HCT116 (cell line): ENCODE measurements around the gene PDE6B. TPM values are rescaled to one million over a fixed set of nuclear protein-coding genes. Genes with fewer than 3 reads are reported as not detected.

Source experiments
- ATAC-seq: fragments of 200-7000 bp; cut with Tn5 transposase; 2 replicates; pipeline ENCODE4 v1.9.1; 2020; ENCODE audit warnings: mild to moderate bottlenecking, moderate library complexity
- Bru-seq: library from RNA; stranded (reverse); fragments of 400-500 nt; gene quantifications from one replicate; lab custom pipeline; 2021; lab: Mats Ljungman, UMichigan
- BruChase-seq, 2 experiments: library from RNA; stranded (reverse); fragments of 400-500 nt; gene quantifications; one replicate each; lab custom pipeline; 2021; lab: Mats Ljungman, UMichigan
- BruUV-seq: library from RNA; stranded (reverse); fragments of 400-500 nt; replicated peaks from 2 replicates; lab custom pipeline; 2021; lab: Mats Ljungman, UMichigan
- CTCF ChIA-PET: fragments of 300-600 bp; sonication (Branson Sonifier 250); formaldehyde crosslinking; loops from one replicate; lab custom pipeline; 2021; ENCODE audit warnings: antibody characterized with exemption; lab: Charles Lee
- POLR2A ChIA-PET: fragments of 300-600, 350-600 bp; sonication (Branson Sonifier 250); formaldehyde crosslinking; loops from one replicate; lab custom pipeline; 2021; ENCODE audit warnings: antibody characterized with exemption; lab: Charles Lee
- RAD21 ChIA-PET, 2 experiments: fragments of 300-600 bp; sonication (Branson Sonifier 250); formaldehyde crosslinking; loops; one replicate each; lab custom pipeline; 2023; ENCODE audit warnings: low total read pairs in 2 of 2; ENCODE audit not compliant: uncharacterized antibody in 2 of 2, unreplicated experiment in 2 of 2, low non-redundant PET in 1 of 2; lab: Charles Lee
- DNase-seq: peaks from one replicate; pipeline ENCODE4 v3.0.0-alpha.2; 2010; ENCODE audit warnings: low read depth, low spot score
- H2AFZ ChIP-seq: fragments of 200-600 bp; shearing (Covaris generic), sonication (generic); 2 replicates; pipeline ENCODE4 v1.6.1; 2017; ENCODE audit warnings: low read depth, mixed run types, mixed read lengths, antibody characterized with exemption, low read length; ENCODE audit not compliant: poor library complexity, severe bottlenecking
- H3K27ac ChIP-seq: 2 replicates; pipeline ENCODE4 v1.5.1; 2012; ENCODE audit warnings: low read depth, low read length
- H3K27me3 ChIP-seq: fragments of 200-600 bp; sonication (generic); 2 replicates; pipeline ENCODE4 v1.6.1; 2016; ENCODE audit warnings: mixed run types, low read length, mixed read lengths; ENCODE audit not compliant: insufficient read depth
- H3K36me3 ChIP-seq, 2 experiments: fragments of 200-500 bp in 1 of 2; fragments of 200-600 bp in 1 of 2; sonication (Bioruptor generic) in 1 of 2; sonication (generic) in 1 of 2; 2 replicates each; pipeline versions ENCODE4 v1.5.1 to v1.6.1; 2014 to 2016; ENCODE audit warnings: low read length in 2 of 2, inconsistent platforms in 1 of 2, mixed read lengths in 1 of 2, mixed run types in 1 of 2; ENCODE audit not compliant: insufficient read depth in 2 of 2, control insufficient read depth in 1 of 2
- H3K4me1 ChIP-seq, 2 experiments: fragments of 200-600 bp in 1 of 2; sonication (generic) in 1 of 2; 2 replicates each; pipeline versions ENCODE4 v1.5.1 to v1.6.1; 2012 to 2017; ENCODE audit warnings: low read length in 2 of 2, inconsistent platforms in 1 of 2, mild to moderate bottlenecking in 1 of 2, mixed read lengths in 1 of 2, mixed run types in 1 of 2, moderate library complexity in 1 of 2; ENCODE audit not compliant: insufficient read depth in 2 of 2, control insufficient read depth in 1 of 2
- H3K4me2 ChIP-seq: fragments of 200-600 bp; sonication (generic); 2 replicates; pipeline ENCODE4 v1.6.1; 2017; ENCODE audit warnings: mixed run types, low read length, mixed read lengths
- H3K4me3 ChIP-seq, 2 experiments: fragments of 200-600 bp in 1 of 2; sonication (generic) in 1 of 2; replicated peaks in 1 of 2; 2 replicates each; pipeline ENCODE4 v1.5.1; 2011 to 2016; ENCODE audit warnings: low read length in 2 of 2, control low read depth in 1 of 2, low read depth in 1 of 2, mild to moderate bottlenecking in 1 of 2, mixed read lengths in 1 of 2, mixed run types in 1 of 2
- H3K79me2 ChIP-seq: fragments of 200-600 bp; sonication (generic); 2 replicates; pipeline ENCODE4 v1.6.1; 2017; ENCODE audit warnings: mild to moderate bottlenecking, mixed run types, low read length, moderate library complexity, mixed read lengths; ENCODE audit not compliant: insufficient read depth
- H3K9ac ChIP-seq: fragments of 200-600 bp; sonication (generic); 2 replicates; pipeline ENCODE4 v1.6.1; 2016; ENCODE audit warnings: low read length, mixed read lengths
- H3K9me2 ChIP-seq: fragments of 200-600 bp; sonication (generic), shearing (Covaris generic); 2 replicates; pipeline ENCODE4 v1.6.1; 2017; ENCODE audit warnings: mixed run types, mild to moderate bottlenecking, moderate library complexity; ENCODE audit not compliant: insufficient read depth
- H3K9me3 ChIP-seq, 2 experiments: fragments of 200-500 bp in 1 of 2; fragments of 200-600 bp in 1 of 2; sonication (Bioruptor generic) in 1 of 2; sonication (generic) in 1 of 2; 2 replicates each; pipeline ENCODE4 v1.6.1; 2014 to 2017; ENCODE audit warnings: low read length in 2 of 2, mixed read lengths in 2 of 2, inconsistent platforms in 1 of 2, low read depth in 1 of 2, mild to moderate bottlenecking in 1 of 2, mixed run types in 1 of 2, moderate library complexity in 1 of 2; ENCODE audit not compliant: control insufficient read depth in 1 of 2, insufficient read depth in 1 of 2
- H4K20me1 ChIP-seq: fragments of 200-600 bp; sonication (generic), shearing (Covaris generic); 2 replicates; pipeline ENCODE4 v1.6.1; 2017; ENCODE audit warnings: mixed run types, mild to moderate bottlenecking, moderate library complexity; ENCODE audit not compliant: insufficient read depth
- CBX3 ChIP-seq: IDR thresholded peaks from 2 replicates; pipeline ENCODE4 v1.6.1; 2012; ENCODE audit warnings: low read depth
- CEBPB ChIP-seq: IDR thresholded peaks from 2 replicates; pipeline ENCODE4 v1.6.1; 2012; ENCODE audit warnings: low read depth
- CTCF ChIP-seq, 3 experiments: fragments of 200-600 bp in 1 of 3; sonication (generic) in 1 of 3; IDR thresholded peaks in 2 of 3; conservative IDR thresholded peaks in 1 of 3; 2 replicates each; pipeline ENCODE4 v1.5.1; 2012 to 2017; ENCODE audit warnings: low read depth in 2 of 3, low read length in 2 of 3, antibody characterized with exemption in 1 of 3, borderline replicate concordance in 1 of 3, control low read depth in 1 of 3, mild to moderate bottlenecking in 1 of 3, mixed read lengths in 1 of 3, mixed run types in 1 of 3, moderate library complexity in 1 of 3; ENCODE audit not compliant: insufficient read depth in 1 of 3
- EGR1 ChIP-seq: IDR thresholded peaks from 2 replicates; pipeline ENCODE4 v1.6.1; 2012; ENCODE audit warnings: low read depth
- ELF1 ChIP-seq: IDR thresholded peaks from 2 replicates; pipeline ENCODE4 v1.6.1; 2012; ENCODE audit warnings: low read depth, borderline replicate concordance
- EZH2 ChIP-seq: fragments of 200-600 bp; sonication (generic); IDR thresholded peaks from 2 replicates; pipeline ENCODE4 v1.6.1; 2017; ENCODE audit warnings: antibody characterized with exemption, mixed run types
- EZH2phosphoT487 ChIP-seq: fragments of 200-600 bp; IDR thresholded peaks from 2 replicates; pipeline ENCODE4 v1.6.1; 2018; ENCODE audit warnings: antibody characterized with exemption, borderline replicate concordance
- JUND ChIP-seq: IDR thresholded peaks from 2 replicates; pipeline ENCODE4 v1.6.1; 2012
- MAX ChIP-seq: IDR thresholded peaks from 2 replicates; pipeline ENCODE4 v1.6.1; 2012
- POLR2A ChIP-seq: IDR thresholded peaks from 2 replicates; pipeline ENCODE4 v1.7.0; 2011; ENCODE audit warnings: borderline replicate concordance; ENCODE audit not compliant: insufficient read depth, insufficient read length; ENCODE audit errors: extremely low read depth
- POLR2AphosphoS5 ChIP-seq: IDR thresholded peaks from 2 replicates; pipeline ENCODE4 v1.6.1; 2011; ENCODE audit warnings: mild to moderate bottlenecking, low read depth, low read length, moderate library complexity
- RAD21 ChIP-seq: IDR thresholded peaks from 2 replicates; pipeline ENCODE4 v1.6.1; 2012; ENCODE audit warnings: low read depth, mild to moderate bottlenecking
- SIN3A ChIP-seq: IDR thresholded peaks from 2 replicates; pipeline ENCODE4 v1.6.1; 2012; ENCODE audit warnings: low read depth
- SP1 ChIP-seq: IDR thresholded peaks from 2 replicates; pipeline ENCODE4 v1.6.1; 2012; ENCODE audit warnings: low read depth
- SRF ChIP-seq: IDR thresholded peaks from 2 replicates; pipeline ENCODE4 v1.6.1; 2012; ENCODE audit warnings: low read depth
- TCF7L2 ChIP-seq: IDR thresholded peaks from 2 replicates; pipeline ENCODE4 v1.7.0; 2011; ENCODE audit warnings: borderline replicate concordance, inconsistent platforms; ENCODE audit not compliant: insufficient read depth, insufficient read length; ENCODE audit errors: extremely low read depth
- YY1 ChIP-seq: IDR thresholded peaks from 2 replicates; pipeline ENCODE4 v1.6.1; 2011; ENCODE audit warnings: low read length, low read depth, moderate library complexity, mild to moderate bottlenecking; ENCODE audit not compliant: insufficient replicate concordance; ENCODE audit errors: extremely low read depth
- ZFX ChIP-seq: fragments of 450-650 bp; IDR thresholded peaks from 2 replicates; pipeline ENCODE4 v1.6.1; 2017
- intact Hi-C: fragments of 100-400 bp; cut with micrococcal nuclease; formaldehyde crosslinking; loops from 2 replicates; pipeline ENCODE4 v1.10.0; 2022
- long read RNA-seq: library from polyadenylated mRNA; unstranded; transcript quantifications from one replicate; pipeline ENCODE4 v2.0.0, GENCODE V29; 2021; ENCODE audit not compliant: unreplicated experiment
- polyA plus RNA-seq: library from polyadenylated mRNA; unstranded; fragments of >200 nt; gene quantifications from 2 replicates; pipeline ENCODE4 v1.2.1, GENCODE V29; 2012; ENCODE audit warnings: missing spikeins
- total RNA-seq: library from RNA; stranded (reverse); gene quantifications from one replicate; pipeline ENCODE4 v1.2.1, GENCODE V29; 2021; ENCODE audit not compliant: unreplicated experiment
- TF ChIP-seq, protein P1 (sequence below): IDR thresholded peaks from 2 replicates; pipeline ENCODE4 v1.6.1; 2012; ENCODE audit warnings: low read depth
- TF ChIP-seq, protein P2 (sequence below): IDR thresholded peaks from 2 replicates; pipeline ENCODE4 v1.6.1; 2012

Gene PDE6B
- total RNA-seq, result not detected
- polyA plus RNA-seq, result 0.02 and 0.03 TPM in 2 replicates
- Bru-seq, nascent RNA, result percentile 2 among the genes with signal in this experiment
- not detected for BruChase-seq, experiment 1, labeled RNA remaining after a 6-hour chase
- not detected for BruChase-seq, experiment 2, labeled RNA remaining after a 2-hour chase
- long read RNA-seq, result 0 reads

DNA sequence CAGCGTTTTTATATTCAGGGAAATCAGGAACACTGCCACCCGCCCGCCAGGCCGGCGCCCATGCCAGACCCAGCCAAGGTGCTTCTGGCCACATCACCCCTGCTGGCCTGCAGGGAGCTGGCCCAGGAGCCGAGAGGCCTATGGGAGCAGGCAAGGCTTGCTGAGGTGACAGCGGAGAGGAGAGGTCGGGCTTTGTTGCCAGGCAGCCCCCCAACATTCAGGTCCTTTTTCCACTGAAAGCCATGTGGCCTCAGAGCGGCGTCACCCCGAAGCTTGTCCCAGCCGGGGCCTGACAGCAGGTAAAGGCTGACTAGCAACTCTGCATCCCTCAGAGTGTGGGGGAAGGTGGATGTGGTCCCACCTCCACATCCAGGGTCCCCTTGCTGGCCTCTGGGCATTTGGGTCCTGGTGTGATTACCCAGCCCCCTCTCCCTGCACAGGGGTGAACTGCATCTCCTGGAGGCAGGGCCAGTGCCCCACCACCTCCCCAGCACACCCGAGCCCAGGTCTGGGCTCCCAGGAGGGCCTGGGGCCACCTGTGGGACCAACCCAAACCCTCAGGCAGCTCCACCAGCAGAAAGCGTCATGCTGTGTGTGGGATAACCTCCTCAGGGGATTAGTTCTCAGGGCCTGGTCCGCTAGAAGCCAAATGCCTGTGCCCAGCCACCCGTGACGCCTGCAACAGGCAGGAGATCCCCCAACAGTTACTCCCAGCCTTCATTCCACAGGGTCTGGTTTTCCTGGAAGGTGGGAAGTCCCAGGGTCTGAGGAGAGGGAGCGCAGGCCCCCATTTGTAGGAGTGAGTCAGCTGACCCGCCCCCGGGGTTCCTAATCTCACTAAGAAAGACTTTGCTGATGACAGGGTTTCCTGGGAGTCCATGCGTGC lies at the start of gene PDE6B:
PDE6B (plus strand) TSS at position 869 of the 886 bp plus-strand sequence. CDS start 54 bp downstream, outside the sequence.
- RAD21 ChIA-PET, result no interaction called here
- Histone ChIP-seq H3K27ac (no peak within 1 kb of the TSS), H3K27me3 (no peaks in the 10 kb centered on the region), H3K4me3 (no peak within 1 kb of the TSS), H2AFZ (no peak within 1 kb of the TSS), H3K9me2 (no peaks in the 10 kb centered on the region), H3K4me2 (no peak within 1 kb of the TSS), H3K4me1 (no peaks in the 10 kb centered on the region), H3K79me2 (no peaks in the 10 kb centered on the region), H3K9ac (no peak within 1 kb of the TSS), H3K9me3 (no peaks in the 10 kb centered on the region), H4K20me1 (no peaks in the 10 kb centered on the region), H3K36me3 (no peaks in the 10 kb centered on the region)
- DNase-seq (no peak), ATAC-seq (no peak)
- intact Hi-C loops, result no loop called here
- no TSS peak for BruUV-seq
- POLR2A ChIA-PET, result no interaction called here
- TF ChIP-seq ZFX (no peak), CTCF (IDR thresholded peaks at IDR 0.05 in 2 of 3, conservative IDR thresholded peaks at IDR 0.05 in 1 of 3; ENCODE audit: borderline replicate concordance in 1 of 3, insufficient read depth in 1 of 3, low read depth in 2 of 3, low read length in 2 of 3) (no peak), EZH2phosphoT487 (no peak), RAD21 (no peak), SP1 (no peak), POLR2AphosphoS5 (no peak), EGR1 (no peak), YY1 (no peak), POLR2A (no peak), MAX (no peak), CBX3 (no peak), SIN3A (no peak), ELF1 (no peak), SRF (no peak), EZH2 (no peak), JUND (no peak), TCF7L2 (no peak), CEBPB (no peak)
- TF ChIP-seq, protein P1, sequence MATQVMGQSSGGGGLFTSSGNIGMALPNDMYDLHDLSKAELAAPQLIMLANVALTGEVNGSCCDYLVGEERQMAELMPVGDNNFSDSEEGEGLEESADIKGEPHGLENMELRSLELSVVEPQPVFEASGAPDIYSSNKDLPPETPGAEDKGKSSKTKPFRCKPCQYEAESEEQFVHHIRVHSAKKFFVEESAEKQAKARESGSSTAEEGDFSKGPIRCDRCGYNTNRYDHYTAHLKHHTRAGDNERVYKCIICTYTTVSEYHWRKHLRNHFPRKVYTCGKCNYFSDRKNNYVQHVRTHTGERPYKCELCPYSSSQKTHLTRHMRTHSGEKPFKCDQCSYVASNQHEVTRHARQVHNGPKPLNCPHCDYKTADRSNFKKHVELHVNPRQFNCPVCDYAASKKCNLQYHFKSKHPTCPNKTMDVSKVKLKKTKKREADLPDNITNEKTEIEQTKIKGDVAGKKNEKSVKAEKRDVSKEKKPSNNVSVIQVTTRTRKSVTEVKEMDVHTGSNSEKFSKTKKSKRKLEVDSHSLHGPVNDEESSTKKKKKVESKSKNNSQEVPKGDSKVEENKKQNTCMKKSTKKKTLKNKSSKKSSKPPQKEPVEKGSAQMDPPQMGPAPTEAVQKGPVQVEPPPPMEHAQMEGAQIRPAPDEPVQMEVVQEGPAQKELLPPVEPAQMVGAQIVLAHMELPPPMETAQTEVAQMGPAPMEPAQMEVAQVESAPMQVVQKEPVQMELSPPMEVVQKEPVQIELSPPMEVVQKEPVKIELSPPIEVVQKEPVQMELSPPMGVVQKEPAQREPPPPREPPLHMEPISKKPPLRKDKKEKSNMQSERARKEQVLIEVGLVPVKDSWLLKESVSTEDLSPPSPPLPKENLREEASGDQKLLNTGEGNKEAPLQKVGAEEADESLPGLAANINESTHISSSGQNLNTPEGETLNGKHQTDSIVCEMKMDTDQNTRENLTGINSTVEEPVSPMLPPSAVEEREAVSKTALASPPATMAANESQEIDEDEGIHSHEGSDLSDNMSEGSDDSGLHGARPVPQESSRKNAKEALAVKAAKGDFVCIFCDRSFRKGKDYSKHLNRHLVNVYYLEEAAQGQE, result no peak
- TF ChIP-seq, protein P2, sequence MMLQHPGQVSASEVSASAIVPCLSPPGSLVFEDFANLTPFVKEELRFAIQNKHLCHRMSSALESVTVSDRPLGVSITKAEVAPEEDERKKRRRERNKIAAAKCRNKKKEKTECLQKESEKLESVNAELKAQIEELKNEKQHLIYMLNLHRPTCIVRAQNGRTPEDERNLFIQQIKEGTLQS, result no peak
- CTCF ChIA-PET, result no interaction called here
